Dermis microvascular lymphatic vessel endothelial cell (primary cell): Measurements from ENCODE around the gene CSRNP3. TPM values are rescaled to one million over a fixed set of nuclear protein-coding genes. Genes with fewer than 3 reads are reported as not detected.

ENCODE experiments used
- DNase-seq, 2 donors: peaks; one replicate each; pipeline versions ENCODE4 v3.0.0 to v3.0.0-alpha.2; 2010; ENCODE audit warnings: low read depth in 2 of 2
- total RNA-seq: library from RNA; depleted of rRNA; stranded (reverse); fragments of >200 nt; gene quantifications from 2 replicates; pipeline ENCODE4 v1.2.1, GENCODE V29; 2014

Gene CSRNP3
- total RNA-seq, 1 donor from 2014 or later, result 0.13 TPM

- DNase-seq, result no peak
Observed at GRCh38 chr2:165681841-165682240, 212.3 kb downstream of the CSRNP3 start.

GRCh38 chr2:165682546-165682945, 213.0 kb downstream of the CSRNP3 start:
- DNase-seq, result no peak

- DNase-seq, result no peak
Observed at GRCh38 chr2:165686800-165687199, 217.3 kb downstream of the CSRNP3 start.

GRCh38 chr2:165687426-165688002, 218.0 kb downstream of the CSRNP3 start:
- no peak for DNase-seq

- no peak for DNase-seq
Observed at GRCh38 chr2:165691615-165692014, 222.1 kb downstream of the CSRNP3 start.

GRCh38 chr2:165692906-165693305, 223.4 kb downstream of the CSRNP3 start:
- DNase-seq, result no peak

GRCh38 chr2:165693838-165694237, 224.3 kb downstream of the CSRNP3 start:
- DNase-seq, result no peak

GRCh38 chr2:165697748-165698443, 228.4 kb downstream of the CSRNP3 start:
- no peak for DNase-seq

GRCh38 chr2:165698444-165698884, 229.0 kb downstream of the CSRNP3 start:
- DNase-seq, result peak; percentile 14 to 57

GRCh38 chr2:165699946-165700345, 230.4 kb downstream of the CSRNP3 start:
- DNase-seq, result no peak

GRCh38 chr2:165700531-165700930, 231.0 kb downstream of the CSRNP3 start:
- no peak for DNase-seq

- no peak for DNase-seq
Observed at GRCh38 chr2:165701147-165701546, 231.6 kb downstream of the CSRNP3 start.

GRCh38 chr2:165706960-165707487, 237.5 kb downstream of the CSRNP3 start:
- DNase-seq, result no peak

GRCh38 chr2:165716091-165716490, 246.6 kb downstream of the CSRNP3 start:
- DNase-seq, result no peak

GRCh38 chr2:165718610-165719210, 249.2 kb downstream of the CSRNP3 start:
- no peak for DNase-seq

GRCh38 chr2:165720511-165720910, 251.0 kb downstream of the CSRNP3 start:
- DNase-seq, result no peak

GRCh38 chr2:165725421-165725820, 255.9 kb downstream of the CSRNP3 start:
- DNase-seq, result peak in 1 of 2 donors; percentile 18

Other genes starting within 250 kb of the CSRNP3 start
- under 0.01 TPM in 2 replicates for gene SCN2A, start 230.3 kb upstream of the CSRNP3 start, total RNA-seq